CD4-positive, CD25-positive, alpha-beta regulatory T cell (primary cell): ENCODE data around the gene PRR14. TPM values are rescaled to one million over a fixed set of nuclear protein-coding genes. Genes with fewer than 3 reads are reported as not detected.
A peak's percentile ranks its signal among the peaks of the same experiment; 100 is the strongest.
"Not testable (repeated sequence)": the region's sequence is repeated elsewhere in the genome, so short reads cannot be mapped to it uniquely, and the experiment has no call there.

ENCODE experiments used
- ATAC-seq, 2 donors: fragments of 150-1000 bp; cut with Tn5 transposase; one replicate each; pipeline ENCODE4 v1.10.0; 2021; ENCODE audit warnings: low read depth in 2 of 2, moderate number of reproducible peaks in 2 of 2, moderate library complexity in 1 of 2
- DNase-seq, 3 donors: peaks; one replicate each; pipeline versions ENCODE4 v3.0.0 to v3.0.0-alpha.2; 2012 to 2022; ENCODE audit warnings: mixed read lengths in 1 of 3
- H3K27ac ChIP-seq: one replicate; pipeline ENCODE4 v1.7.0; 2013; ENCODE audit warnings: mild to moderate bottlenecking, low read length; ENCODE audit not compliant: insufficient read depth, poor library complexity, severe bottlenecking
- H3K27me3 ChIP-seq: one replicate; pipeline ENCODE4 v1.7.0; 2013; ENCODE audit warnings: low read length; ENCODE audit not compliant: control insufficient read depth, insufficient read depth
- H3K36me3 ChIP-seq: one replicate; pipeline ENCODE4 v1.7.0; 2013; ENCODE audit warnings: mild to moderate bottlenecking, low read length, moderate library complexity; ENCODE audit not compliant: control insufficient read depth, insufficient read depth
- H3K4me1 ChIP-seq: 2 replicates; pipeline ENCODE4 v1.7.0; 2013; ENCODE audit warnings: mild to moderate bottlenecking, low read length; ENCODE audit not compliant: insufficient read depth, control insufficient read depth, poor library complexity, severe bottlenecking
- H3K4me3 ChIP-seq: one replicate; pipeline ENCODE4 v1.7.0; 2013; ENCODE audit warnings: low read depth, mild to moderate bottlenecking, low read length, moderate library complexity
- H3K9me3 ChIP-seq, 2 experiments: 1 replicate in 1 of 2; 2 replicates in 1 of 2; pipeline ENCODE4 v1.7.0; 2013; ENCODE audit warnings: low read length in 2 of 2, mild to moderate bottlenecking in 1 of 2, moderate library complexity in 1 of 2; ENCODE audit not compliant: control insufficient read depth in 2 of 2
- H3K27ac Mint-ChIP-seq, 3 donors: one replicate each; pipeline ENCODE4 v1.8.0; 2020 to 2022; ENCODE audit warnings: mild to moderate bottlenecking in 3 of 3, mixed read lengths in 3 of 3, moderate library complexity in 2 of 3
- H3K27me3 Mint-ChIP-seq: one replicate; pipeline ENCODE4 v1.8.0; 2022; ENCODE audit warnings: mild to moderate bottlenecking, mixed read lengths
- H3K36me3 Mint-ChIP-seq: one replicate; pipeline ENCODE4 v1.8.0; 2020; ENCODE audit warnings: mixed read lengths
- H3K4me1 Mint-ChIP-seq, 4 donors: one replicate each; pipeline ENCODE4 v1.8.0; 2020 to 2022; ENCODE audit warnings: mixed read lengths in 4 of 4, mild to moderate bottlenecking in 1 of 4
- H3K4me3 Mint-ChIP-seq, 4 donors: one replicate each; pipeline ENCODE4 v1.8.0; 2020 to 2022; ENCODE audit warnings: mild to moderate bottlenecking in 4 of 4, mixed read lengths in 4 of 4, moderate library complexity in 3 of 4
- H3K9me3 Mint-ChIP-seq, 7 donors: one replicate each; pipeline ENCODE4 v1.8.0; 2020 to 2022; ENCODE audit warnings: mixed read lengths in 7 of 7, mild to moderate bottlenecking in 3 of 7, moderate library complexity in 2 of 7
- polyA plus RNA-seq, 4 donors: library from polyadenylated mRNA; unstranded; fragments of 300-500 nt; fragmentation: Illumina TruSeq; gene quantifications; one replicate each; pipeline ENCODE4 v1.2.3, GENCODE V29; 2021
- total RNA-seq: library from RNA; stranded (reverse); gene quantifications from one replicate; pipeline ENCODE4 v1.2.3, GENCODE V29; 2022

The PRR14 gene
- total and polyA plus RNA-seq, 5 donors from 2014 or later: 12.7 to 104 (median 14.5) TPM

DNA sequence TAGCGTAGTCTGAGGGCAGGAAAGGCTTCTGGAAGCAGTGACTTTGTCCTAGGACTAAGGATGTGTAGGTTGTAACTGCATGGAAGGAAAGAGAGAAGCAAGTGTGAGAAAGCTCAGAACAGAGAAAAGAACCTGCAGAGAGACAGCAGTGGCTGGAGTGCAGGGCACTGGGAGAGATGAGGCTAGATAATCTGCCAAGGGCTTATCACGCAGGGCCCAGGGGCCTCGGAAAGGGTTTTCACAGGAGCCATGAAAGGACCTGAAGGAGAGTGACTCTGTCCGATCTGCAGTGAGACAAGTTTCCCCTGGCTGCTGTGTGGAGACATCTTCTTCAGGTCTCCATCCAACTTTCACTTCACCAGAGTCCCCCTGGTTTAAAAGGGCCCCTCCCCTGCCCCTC, 41.1 kb downstream of the PRR14 start:
- Mint-ChIP-seq H3K4me1 (peaks cover 0 to 11% (median 3%) of the 10 kb centered on the region in 4 donors), H3K4me3 (peak overlapping the region in 1 of 4 donors; percentile 12), H3K27ac (peak overlapping the region in 1 of 3 donors; percentile 64), H3K36me3 (no peaks in the 10 kb centered on the region), H3K9me3 (no peaks in the 10 kb centered on the region), H3K27me3 (no peaks in the 10 kb centered on the region)
- H3K4me3 ChIP-seq: no peak overlapping the region
- H3K4me1 ChIP-seq: peaks cover 7% of the 10 kb centered on the region
- H3K27me3 ChIP-seq: no peaks in the 10 kb centered on the region
- no peak for ATAC-seq
- no peak for DNase-seq
- H3K9me3 ChIP-seq: no peaks in the 10 kb centered on the region
- H3K27ac ChIP-seq: no peak overlapping the region
- no peaks in the 10 kb centered on the region for H3K36me3 ChIP-seq

- Mint-ChIP-seq H3K27me3 (no peaks in the 10 kb centered on the region), H3K9me3 (no peaks in the 10 kb centered on the region), H3K4me3 (no peak overlapping the region), H3K27ac (peak overlapping the region in 1 of 3 donors; percentile 48), H3K4me1 (peaks cover 0 to 17% (median 6%) of the 10 kb centered on the region in 4 donors), H3K36me3 (no peaks in the 10 kb centered on the region)
- Histone ChIP-seq H3K4me3 (no peak overlapping the region), H3K4me1 (peaks cover 12% of the 10 kb centered on the region), H3K27me3 (no peaks in the 10 kb centered on the region), H3K36me3 (no peaks in the 10 kb centered on the region), H3K27ac (no peak overlapping the region), H3K9me3 (no peaks in the 10 kb centered on the region)
- ATAC-seq (no peak), DNase-seq (no peak)
Measured at GRCh38 chr16:30692396-30693064, 41.8 kb downstream of the PRR14 start.

GRCh38 chr16:30694926-30695693, 44.4 kb downstream of the PRR14 start:
- DNase-seq: no peak
- Mint-ChIP-seq H3K27me3 (peaks cover 5% of the 10 kb centered on the region), H3K4me3 (peak overlapping the region in 1 of 4 donors; percentile 26), H3K4me1 (peaks cover 8 to 35% (median 20%) of the 10 kb centered on the region in 4 donors), H3K36me3 (peaks cover 4% of the 10 kb centered on the region), H3K9me3 (peaks cover 0 to 2% (median 0%) of the 10 kb centered on the region in 7 donors), H3K27ac (no peak overlapping the region)
- Histone ChIP-seq H3K4me1 (peaks cover 28% of the 10 kb centered on the region), H3K36me3 (peaks cover 4% of the 10 kb centered on the region), H3K27ac (no peak overlapping the region), H3K4me3 (no peak overlapping the region), H3K9me3 (no peaks in the 10 kb centered on the region), H3K27me3 (no peaks in the 10 kb centered on the region)
- no peak for ATAC-seq

DNA sequence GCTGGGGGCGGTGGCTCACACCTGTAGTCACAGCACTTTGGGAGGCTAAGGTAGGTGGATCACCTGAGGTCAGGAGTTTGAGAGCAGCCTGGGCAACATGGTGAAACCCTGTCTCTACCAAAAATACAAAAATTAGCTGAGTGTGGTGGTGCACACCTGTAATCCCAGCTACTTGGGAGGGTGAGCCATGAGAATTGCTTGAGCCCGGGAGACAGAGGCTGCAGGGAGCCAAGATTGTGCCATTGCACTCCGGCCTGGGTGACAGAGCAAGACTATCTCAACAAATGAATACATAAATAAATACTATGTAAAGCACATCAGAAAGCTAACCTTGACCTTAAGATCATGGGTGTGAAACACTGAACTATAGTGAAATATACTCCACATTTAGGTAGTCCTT, 45.9 kb downstream of the PRR14 start:
- DNase-seq, H3K27me3 Mint-ChIP-seq, H3K9me3 ChIP-seq, H3K4me3 ChIP-seq, H3K9me3 Mint-ChIP-seq, H3K27me3 ChIP-seq, H3K27ac ChIP-seq, H3K36me3 Mint-ChIP-seq, H3K4me3 Mint-ChIP-seq, ATAC-seq, H3K27ac Mint-ChIP-seq: not testable (repeated sequence)
- Histone ChIP-seq H3K36me3 (peaks cover 17% of the 10 kb centered on the region), H3K4me1 (peaks cover 29% of the 10 kb centered on the region)
- peaks cover 9 to 40% (median 24%) of the 10 kb centered on the region in 4 donors for H3K4me1 Mint-ChIP-seq

GRCh38 chr16:30697264-30698138, 46.7 kb downstream of the PRR14 start:
- peak overlapping the region; percentile 99 for H3K27ac ChIP-seq
- Mint-ChIP-seq H3K27ac (peak overlapping the region; percentile 100), H3K27me3 (peaks cover 5% of the 10 kb centered on the region), H3K4me3 (peak overlapping the region; percentile 92 to 100 (median 97)), H3K4me1 (peaks cover 9 to 40% (median 23%) of the 10 kb centered on the region in 4 donors), H3K36me3 (peaks cover 6% of the 10 kb centered on the region), H3K9me3 (peaks cover 0 to 2% (median 0%) of the 10 kb centered on the region in 7 donors)
- no peaks in the 10 kb centered on the region for H3K9me3 ChIP-seq
- no peaks in the 10 kb centered on the region for H3K27me3 ChIP-seq
- DNase-seq (no peak), ATAC-seq (peak; percentile 88 to 90)
- peaks cover 19% of the 10 kb centered on the region for H3K36me3 ChIP-seq
- peaks cover 29% of the 10 kb centered on the region for H3K4me1 ChIP-seq
- peak overlapping the region; percentile 69 for H3K4me3 ChIP-seq

DNA sequence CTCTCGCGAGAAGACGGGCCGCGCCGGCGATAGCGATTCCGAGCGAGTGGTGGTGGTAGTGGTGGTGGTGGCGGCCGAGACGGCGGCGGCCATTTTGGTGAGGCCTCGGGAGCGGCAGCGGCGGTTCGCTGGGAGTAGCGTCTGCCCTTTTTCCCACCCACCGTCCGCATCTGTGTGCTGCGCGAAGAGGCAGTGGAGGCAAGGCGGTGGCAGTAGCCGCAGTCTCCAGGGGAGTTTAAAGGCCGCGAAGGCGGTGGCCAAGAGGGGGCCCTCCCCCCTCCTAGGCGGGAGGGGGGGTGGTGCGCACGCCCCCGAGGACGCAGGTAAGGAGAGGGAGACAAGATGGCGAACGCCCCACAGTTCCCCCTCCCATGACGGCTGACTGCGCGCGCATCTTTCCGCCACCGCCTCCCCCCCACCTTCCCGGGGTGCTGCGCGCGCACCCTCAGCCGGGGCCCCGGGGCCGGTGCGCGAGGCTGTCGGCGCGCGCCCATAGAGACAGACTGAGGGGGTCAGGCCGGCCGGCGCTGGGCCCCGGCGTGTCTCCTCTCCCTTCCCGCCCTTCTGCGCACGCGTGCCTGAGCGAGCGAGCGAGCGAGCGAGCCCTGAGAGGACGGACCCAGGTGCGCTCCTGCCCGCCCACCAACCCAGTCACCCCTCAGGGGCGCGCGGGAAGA, 47.5 kb downstream of the PRR14 start:
- Mint-ChIP-seq H3K27ac (peak overlapping the region; percentile 100), H3K9me3 (peaks cover 0 to 2% (median 0%) of the 10 kb centered on the region in 7 donors), H3K36me3 (peaks cover 9% of the 10 kb centered on the region), H3K4me1 (peaks cover 9 to 43% (median 22%) of the 10 kb centered on the region in 4 donors), H3K4me3 (peak overlapping the region; percentile 92 to 100 (median 97)), H3K27me3 (peaks cover 5% of the 10 kb centered on the region)
- Histone ChIP-seq H3K27ac (peak overlapping the region; percentile 99), H3K4me3 (peak overlapping the region; percentile 48), H3K27me3 (no peaks in the 10 kb centered on the region), H3K4me1 (peaks cover 29% of the 10 kb centered on the region), H3K36me3 (peaks cover 27% of the 10 kb centered on the region), H3K9me3 (no peaks in the 10 kb centered on the region)
- DNase-seq (peak; percentile 99 to 100 (median 99)), ATAC-seq (peak; percentile 72 to 74)
